NCI-H2107 treated with DMSO at 0.1 percent for 48 hours (cell line): Measurements from ENCODE around the gene MACROD1.

ENCODE experiments used
- DNase-seq: peaks from one replicate; lab custom pipeline; 2025; ENCODE audit not compliant: unreplicated experiment; lab: John Stamatoyannopoulos, UW

Gene MACROD1

DNA sequence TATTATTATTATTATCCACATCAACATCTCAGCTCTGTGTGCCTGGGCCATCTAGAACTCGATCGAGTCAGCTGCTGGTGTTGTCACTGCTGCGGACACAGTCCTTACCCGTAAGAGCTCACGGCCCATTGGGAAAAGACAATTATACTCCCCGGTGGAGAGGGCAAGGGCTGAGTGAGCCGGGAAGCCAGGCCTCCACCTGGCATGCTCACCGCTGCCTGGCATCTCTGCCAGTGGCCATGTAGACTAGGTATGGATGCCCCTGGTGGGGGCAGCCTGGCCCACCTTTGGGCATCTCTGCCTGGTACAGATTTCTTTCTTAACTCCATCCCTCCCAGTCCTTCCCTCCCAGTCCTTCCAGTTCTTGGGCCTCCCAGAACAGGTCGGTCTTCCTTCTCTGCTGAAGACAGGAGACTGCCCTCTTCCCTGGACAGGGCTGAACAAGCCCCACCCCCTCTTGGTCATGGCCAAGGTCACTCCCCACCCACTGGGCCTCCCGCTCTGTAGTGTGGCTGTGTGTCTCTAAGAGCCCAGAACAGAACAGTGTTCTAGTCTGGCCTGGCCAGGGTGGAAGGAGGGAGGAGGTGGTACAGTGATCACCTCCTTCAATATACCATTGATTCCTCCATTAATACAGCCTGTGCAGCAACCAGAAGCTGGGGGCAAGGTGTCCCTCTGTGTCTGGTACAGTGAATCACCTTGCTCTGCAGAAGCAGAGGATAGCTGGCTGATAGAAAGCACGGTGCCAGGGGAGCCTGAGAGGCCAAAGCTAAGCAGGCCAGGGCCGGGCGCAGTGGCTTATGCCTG, 72.5 kb downstream of the MACROD1 start:
- peak; percentile 54 for DNase-seq

DNA sequence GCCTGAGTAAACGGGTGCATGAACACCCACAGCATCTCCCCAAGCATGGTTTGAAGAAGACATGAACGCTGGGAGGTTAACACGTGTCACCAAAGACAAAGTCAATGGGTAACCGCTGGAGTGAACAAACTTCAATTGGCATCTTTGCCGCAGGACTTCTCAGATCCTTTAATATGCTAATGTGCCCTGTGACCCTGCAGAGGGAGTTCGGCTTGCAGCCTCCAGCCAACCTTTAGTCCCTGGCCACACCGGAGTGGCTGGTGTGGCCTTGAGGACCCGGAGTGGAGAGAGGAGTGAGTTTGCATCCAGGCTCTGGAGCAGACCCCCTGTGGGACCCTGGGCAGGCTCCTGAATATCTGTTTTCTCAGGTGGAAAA, 73.2 kb downstream of the MACROD1 start:
- DNase-seq = no peak

DNA sequence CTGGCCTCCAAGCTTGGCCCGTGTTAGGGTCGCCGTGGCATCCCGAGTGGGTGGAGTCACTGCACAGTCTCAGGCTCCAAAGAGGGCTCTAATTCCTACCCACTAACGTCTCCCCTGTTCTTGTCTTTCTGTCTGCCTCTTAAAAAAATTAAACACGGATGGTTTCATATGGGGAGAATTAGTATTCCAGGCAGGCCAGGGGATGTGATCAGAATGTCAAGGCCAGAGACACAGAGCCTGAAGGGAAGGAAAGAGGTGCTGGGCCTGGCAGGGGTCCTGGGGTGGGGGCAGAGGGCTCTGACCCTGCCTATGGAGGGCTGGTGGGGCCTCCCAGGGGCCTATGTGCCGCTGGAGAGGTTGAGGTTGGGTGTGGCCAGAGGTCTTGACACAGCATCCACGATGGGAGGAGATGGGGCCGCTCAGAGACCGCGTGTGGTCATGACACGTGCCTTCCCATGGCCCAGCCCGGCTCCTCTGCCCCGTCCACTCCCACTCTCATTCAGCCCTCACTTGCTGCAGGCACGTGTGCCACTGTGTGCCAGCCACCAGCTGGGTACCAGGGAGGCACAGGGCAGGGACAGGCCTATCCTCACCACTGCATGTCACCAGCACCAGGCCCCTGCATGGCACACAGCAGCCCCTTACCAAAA, 73.7 kb downstream of the MACROD1 start:
- no peak for DNase-seq

DNA sequence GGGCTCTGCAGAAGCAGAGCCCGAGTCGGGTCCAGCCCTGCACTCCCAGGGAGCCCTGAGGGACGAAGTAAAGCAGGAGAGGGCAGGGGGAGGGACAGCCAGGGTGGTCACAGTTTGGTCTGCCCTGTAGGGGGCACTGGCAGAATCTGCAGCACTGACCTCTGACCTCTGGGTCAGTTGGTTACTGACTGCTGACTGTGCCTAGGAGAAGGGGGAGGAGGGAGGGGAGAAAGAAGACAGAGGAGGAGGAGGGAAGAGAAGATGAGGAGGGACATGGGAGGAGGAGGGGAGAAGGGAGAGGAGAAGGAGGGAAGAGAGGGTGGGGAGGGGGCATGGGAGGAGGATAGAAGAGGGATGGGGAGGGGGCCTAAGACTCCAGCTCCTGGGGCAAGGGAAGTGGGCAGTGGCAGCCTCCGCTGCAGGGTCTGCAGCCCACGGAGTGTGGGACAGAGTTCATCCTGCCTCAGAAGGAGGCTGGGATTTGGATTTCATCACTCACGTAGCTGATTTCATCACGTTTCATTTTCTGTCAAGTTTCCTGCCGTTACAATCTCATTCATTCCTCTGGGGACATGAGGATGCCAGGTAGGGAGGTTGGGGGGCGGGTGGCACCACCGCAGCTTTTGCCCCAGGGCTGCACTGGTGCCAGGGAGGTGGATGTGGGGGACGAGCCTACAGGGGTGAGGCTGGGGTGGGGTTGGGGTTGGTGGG, 75.0 kb downstream of the MACROD1 start:
- peak; percentile 38 for DNase-seq

DNA sequence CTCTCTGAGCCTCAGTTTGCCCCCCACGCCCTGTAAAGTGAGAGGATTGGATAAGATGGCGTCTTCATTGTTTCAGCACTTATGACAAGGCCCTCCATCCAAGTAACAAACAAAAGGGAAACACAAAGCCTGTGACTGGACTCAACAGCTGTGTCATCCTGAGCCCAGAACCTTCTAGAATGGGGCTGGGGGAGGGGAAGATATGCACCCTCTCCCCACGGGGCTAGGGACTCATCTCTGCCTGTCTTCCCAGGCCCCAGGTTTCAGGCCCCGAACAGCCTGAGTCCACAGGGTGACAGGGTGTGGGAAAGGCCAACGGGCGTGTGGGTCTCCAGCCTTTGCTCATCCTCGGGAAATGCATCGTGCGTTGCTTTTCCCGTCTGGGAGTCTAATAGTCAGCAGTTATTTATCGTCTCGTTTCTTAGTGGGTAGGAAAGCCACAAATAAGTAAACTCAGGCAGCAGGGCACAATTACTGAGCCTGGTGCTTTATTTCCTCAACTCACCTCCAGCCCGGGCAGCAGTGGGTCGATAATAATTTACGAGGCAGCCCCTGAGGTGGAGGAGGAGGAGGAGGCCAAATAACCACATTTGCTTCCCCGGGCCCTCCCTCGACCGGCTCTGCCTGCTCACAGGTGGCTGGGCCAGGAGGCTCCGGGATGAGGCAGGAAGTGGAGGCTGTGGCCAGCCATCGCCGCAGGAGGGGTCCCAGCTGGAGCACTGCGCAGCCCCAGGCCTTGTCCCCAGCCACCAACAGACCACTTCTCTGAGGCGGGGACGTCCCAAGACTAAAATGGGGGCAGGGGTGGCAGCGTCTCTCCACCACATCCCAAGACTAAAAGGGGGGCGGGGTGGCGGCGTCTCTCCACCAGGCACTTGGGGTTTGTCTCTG, 75.8 kb downstream of the MACROD1 start:
- peak; percentile 53 for DNase-seq

DNA sequence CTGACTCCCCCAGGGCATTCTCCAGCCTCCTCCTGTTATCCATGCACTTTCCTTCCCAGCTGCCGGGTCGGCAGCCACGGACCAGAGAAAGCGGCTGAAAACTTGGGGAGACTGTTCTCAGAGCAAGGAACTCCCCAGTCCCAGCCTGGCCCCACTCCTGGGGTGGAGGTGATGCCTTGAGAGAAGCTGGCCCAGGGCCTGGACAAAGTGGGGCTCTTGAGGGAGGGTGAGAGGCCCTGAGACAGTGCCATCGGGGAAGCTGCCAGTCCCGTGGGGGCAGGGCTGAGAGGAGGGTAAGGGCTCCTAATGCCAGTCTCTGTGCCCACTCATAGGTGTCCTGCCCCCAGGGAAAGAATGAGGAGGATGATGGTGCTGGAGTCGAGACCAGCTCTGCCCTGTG, 76.4 kb downstream of the MACROD1 start:
- DNase-seq = no peak

DNA sequence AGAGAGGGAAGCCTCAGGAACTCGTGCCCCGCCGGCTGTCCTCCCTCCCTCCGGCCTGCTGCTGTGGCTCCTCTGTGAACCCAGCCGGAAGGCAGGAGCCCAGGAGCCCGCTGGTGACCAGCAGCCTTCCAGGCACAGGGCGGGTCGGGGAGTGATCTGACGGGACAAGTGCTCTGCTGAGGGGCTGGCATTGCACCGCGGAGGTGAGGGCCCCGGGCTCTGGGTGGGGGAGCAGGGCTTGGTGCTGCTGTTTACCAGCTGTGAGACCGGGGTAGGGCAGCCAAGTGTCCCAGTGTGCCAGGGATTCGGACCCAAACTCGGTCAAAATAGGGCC, 76.9 kb downstream of the MACROD1 start:
- no peak for DNase-seq

DNA sequence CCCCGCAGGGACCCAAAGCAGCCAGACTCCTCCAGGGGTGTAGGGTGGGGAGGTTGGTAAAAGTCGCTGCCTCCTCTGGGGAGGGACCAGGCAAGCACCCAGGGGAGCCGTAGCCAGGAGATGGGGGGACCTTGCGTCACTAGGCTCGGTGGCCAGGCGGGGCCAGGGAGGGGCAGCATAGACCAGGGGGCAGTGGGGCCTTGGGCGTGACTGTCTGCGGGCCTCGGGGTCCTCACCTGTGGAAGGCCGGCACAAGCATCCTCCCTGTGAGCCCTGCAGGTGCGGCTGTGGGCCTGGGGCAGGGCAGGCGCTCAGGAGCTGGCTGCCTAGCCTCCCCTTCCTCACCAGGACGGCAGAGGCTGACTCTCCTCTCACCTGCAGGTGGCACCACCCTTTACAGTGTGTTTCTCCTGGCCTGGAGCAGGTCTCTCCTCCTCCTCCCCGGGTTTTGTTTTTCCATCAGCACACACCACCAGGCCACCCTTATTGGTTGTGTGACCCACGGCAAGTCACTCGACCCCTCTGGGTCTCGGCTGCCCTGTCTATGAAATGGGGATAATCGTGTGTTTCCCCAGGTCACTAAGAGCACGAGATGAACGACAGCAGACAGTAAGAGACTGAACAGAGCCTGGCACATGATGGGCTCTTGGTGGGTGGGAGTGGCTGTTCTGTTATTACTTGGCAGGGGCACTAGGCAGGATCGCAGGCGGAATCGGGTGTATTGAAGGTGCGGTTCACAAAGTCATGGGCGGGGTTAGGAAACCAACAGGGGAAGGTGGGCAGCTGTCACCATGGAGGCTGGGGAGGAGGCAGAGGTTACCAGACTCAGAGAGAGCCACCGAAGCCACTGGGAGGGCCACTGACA, 77.5 kb downstream of the MACROD1 start:
- DNase-seq = peak; percentile 17

DNA sequence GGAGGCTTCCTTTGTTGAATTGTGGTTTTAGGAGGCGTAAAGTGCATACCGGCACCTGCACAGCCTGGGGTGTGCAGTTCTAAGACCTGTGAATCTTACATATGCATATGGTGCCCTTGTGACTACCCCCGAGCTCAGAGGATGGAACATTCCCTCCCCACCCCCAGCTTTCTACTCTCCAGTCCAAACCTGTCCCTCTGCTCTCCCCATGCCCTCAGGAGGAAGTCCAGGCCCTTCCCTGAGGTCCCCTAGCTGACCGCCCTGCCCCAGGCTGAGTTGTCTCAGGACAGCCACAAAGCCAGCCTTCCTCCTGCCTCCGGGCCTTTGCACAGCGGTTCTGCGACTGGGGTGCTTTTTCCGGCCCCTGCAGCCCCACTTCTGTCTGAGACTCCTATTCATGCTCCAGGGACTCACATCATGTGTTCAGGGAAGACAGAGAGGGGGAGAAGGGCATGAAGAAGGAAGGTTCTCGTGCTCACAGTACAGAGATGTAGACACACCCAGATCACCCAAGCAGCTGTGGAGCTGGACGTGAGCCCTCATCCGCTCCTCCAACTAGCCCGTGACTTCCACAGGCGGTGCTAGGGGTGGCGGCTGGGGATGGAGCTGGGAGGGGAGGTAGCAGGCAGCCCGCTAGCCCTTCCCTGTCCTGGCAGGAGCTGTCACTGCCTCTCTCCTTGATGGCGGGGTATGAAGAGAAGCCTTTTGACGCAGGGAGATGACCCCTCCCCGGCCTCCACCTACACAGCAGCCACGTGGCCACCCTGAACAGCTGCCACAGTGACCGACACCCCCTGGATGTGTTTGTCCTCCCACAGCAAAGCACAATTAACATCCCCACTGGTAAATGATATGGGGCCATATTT, 79.4 kb downstream of the MACROD1 start:
- peak; percentile 27 for DNase-seq

DNA sequence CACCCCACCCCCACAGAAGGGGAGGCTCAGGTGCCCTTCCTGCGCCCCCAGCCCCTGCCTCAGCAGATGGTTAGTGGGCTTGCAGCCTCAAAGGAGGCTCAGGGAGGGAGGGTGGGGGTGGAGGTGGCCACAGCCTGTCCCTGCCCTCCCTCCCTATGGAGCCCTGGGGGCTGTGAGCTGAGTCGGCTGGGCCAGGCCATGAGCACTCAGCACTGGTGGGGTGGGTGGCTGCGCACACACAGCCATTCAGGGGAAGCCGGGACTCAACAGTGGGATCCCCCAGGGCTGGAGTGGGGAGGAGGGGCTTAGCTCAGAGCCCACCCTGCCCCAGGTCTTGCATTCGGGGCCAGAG, 80.0 kb downstream of the MACROD1 start:
- DNase-seq = no peak

DNA sequence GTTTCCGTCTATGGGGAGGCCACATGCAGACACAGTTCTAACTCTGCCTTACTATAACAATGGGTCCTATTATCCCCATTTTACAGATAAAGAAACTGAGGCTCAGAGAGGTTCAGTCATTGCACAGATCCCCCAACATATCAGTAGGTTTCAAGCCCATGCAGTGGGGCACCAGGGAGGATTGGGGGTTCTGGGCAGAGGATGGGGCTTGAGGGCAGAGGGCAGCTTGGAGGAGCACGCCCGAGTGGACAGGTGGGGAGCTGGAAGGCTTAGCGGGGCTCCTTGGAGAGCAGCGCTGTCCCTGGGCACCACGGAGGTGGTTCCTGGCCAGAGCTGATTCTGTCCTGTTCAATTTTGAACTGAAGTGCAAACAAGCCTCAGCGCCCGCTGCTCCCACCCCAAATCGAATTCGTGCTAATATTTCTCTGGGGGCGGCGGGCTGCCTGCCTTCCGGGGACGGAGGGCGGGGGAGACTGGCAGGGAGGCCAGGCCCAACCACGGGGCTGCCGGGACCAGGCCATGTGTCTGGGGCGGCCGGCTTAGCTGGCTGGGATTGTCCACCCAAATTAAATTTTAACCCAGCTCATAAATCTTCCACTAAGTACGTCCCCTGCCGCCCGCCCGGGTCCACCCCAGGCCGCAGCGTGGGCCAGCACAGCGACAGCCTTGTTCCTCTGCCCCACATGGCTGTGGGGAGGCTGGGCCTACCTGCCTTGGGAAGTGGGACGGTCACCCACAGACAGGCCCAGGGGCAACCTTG, 80.8 kb downstream of the MACROD1 start:
- DNase-seq = no peak

DNA sequence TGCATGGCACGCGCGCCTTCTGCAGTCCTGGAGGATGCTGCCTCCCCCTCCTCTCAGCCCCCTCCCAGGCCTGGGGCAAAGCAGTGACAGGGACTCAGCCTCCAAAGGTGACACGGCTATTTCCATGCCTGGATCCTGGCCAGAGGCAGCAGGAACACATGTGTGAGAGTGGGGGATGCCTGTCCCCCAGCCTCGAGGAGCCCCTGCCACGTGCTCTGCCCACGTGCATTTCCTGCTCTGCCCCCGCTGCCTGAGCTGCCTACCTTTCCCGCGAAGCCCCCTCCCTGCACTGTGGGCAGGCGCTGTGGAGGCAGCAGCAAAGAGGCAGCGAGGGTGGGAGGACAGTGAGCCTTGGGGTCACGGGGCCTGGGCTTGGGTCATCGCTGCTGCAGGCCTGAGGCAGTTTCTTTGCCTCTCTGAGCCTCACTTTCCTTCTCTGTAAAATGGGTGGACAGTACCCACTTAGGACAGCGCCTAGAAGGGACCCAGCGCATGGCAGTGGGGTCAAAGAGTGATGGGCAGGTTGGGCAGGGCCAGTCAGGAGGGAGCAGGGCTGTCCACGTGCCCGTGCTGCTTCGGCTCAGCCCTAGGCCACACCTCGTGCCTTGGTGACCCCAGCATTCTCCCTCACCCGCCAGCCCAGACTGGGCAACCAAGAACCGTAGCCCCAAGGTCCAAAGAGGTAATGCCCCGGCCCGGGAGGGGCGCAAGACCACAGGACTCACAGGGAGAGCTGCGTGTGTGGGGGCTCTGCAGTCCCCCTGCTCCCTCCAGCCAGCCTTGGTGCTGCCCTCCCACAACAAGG, 81.6 kb downstream of the MACROD1 start:
- DNase-seq = no peak

DNA sequence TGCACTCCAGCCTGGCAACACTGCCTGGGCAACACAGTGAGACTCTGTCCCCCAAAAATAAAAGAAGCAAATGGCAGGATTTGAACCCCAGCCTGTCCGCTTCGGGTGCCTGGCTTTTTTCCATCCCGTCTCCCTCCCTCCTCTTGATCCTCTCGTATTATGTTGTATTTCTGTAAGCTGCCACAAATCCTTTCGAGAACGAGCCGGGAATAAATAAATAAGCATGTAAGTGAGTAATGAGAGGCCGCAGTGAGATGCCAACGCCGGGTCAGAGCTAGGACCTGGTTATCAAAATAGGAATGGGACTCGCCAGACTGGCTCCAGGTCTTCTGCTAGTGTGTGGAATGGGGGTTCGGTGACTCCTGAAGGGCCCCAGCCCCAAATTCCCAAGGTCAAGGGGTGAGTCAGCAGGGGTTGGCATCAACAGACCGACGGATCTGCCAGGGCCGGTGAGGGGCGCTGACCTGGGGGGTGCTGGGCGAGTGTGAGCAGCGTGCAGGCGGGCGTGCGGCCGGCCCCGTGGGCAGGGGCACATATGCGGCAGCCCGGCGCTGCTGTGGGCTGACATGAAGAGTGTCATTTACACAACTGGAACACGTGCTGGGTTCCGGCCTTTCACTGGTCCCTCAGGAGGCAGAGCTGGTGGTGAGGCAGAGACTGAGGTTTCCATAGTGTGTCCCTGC, 82.4 kb downstream of the MACROD1 start:
- DNase-seq = no peak

DNA sequence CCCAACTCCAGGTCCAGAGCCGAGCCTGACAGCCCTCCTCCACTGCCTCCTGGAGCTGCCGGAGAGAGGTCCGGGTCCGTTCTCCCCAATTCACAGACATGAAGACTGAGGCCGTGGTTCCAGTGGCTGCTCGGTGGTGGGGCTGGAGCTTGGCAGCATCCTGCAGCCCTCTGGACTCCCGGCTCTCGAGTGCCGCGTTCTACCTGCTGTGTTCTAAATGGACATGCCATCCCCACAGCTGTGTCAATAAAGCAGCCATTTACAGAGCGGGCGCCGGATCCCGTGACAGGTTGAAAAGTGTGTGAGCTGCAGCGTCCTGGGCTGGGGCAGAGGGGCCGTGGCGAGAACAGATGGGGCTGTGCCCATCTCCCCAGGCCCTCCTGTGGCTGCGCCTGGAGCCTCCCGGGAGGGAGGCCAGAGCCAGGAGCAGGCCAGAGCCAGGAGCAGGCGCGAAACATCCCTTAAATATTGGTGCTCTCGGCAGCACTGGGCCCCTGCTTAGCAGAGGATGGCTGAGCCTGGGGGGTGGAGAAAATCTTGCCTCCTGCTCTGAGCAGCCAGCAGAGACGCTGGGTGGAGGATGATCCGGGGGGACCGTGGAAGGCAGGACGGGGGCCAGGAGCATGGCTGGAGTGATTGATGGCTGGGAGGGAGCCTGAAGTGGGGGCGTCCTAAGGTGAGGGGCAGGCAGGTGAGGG, 84.0 kb downstream of the MACROD1 start:
- peak; percentile 81 for DNase-seq

DNA sequence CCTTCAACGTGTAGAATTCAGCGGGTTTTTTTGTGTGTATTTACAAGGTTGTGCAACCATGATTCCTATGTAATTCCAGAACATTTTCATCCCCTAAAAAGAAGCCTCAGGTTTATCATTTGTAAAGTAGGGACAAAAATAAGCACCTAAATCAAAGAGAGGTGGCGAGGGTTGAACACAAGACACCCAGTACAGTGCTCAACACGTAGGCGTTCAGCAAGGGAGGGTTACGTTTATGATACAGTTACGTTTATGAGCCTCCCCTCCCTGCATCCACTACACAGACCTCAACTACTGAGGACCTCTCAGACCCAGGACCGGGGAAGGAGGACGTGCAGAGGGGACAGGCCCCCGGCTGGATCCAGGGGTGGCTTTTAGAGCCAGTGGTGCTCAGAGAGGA, 85.5 kb downstream of the MACROD1 start:
- DNase-seq = no peak

DNA sequence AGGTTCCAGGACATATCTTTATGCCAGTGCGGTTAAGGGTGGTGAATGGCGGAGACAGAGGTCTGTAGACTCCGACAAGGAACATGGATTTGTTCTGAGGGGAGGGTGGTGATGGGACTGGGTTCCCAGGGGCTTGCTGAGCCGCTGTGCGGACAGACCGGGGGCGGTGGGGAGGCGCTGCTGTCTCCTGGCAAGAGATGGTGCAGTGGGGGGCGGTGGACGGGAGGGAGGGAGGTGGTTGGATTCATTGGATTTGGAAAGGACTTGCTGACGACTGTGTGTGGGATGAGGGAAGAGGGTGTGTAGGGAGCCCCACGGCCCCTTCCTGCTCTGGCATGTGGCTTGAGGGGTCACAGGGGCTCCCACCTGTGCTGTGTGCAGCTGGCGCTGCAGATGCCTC, 87.0 kb downstream of the MACROD1 start:
- DNase-seq = no peak

DNA sequence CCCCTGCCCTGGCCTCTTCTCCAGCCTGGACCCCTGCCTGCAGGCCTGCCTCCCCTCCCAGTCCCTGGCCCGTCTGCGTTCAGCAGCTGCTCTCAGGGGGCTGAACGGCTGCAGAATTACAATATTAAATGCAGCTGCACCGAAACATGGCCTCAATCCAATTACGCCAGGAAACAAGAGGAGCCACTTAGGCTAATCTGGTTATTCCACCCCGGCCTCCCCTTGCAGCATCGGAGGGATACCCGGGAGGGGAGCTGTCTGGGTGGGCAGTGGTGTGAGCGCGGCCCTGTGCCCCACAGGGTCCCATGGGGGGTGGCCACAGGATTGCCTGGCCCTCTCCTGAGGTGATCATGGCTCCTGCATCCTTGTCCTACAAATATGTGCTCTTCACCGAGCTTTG, 87.6 kb downstream of the MACROD1 start:
- peak; percentile 68 for DNase-seq
